Hematopoietic multipotent progenitor cell treated with erythropoietin and hydrocortisone succinate and interleukin-3 and kit ligand, for 17 days (in vitro differentiated cells): ENCODE data around the gene RAB42.
A peak's percentile ranks its signal among the peaks of the same experiment; 100 is the strongest.
"Not testable (repeated sequence)": the region's sequence is repeated elsewhere in the genome, so short reads cannot be mapped to it uniquely, and the experiment has no call there.

Experiments
- DNase-seq: peaks from one replicate; pipeline ENCODE4 v3.0.0-alpha.2; 2015; ENCODE audit warnings: low spot score

The RAB42 gene

GRCh38 chr1:28586585-28587391 is 5.3 kb upstream of the RAB42 start:
- DNase-seq: not testable (repeated sequence)

- no peak for DNase-seq
Observed at GRCh38 chr1:28592321-28593071, 431 bp downstream of the RAB42 start.

- DNase-seq: not testable (repeated sequence)
Observed at GRCh38 chr1:28593988-28594356, 1.9 kb downstream of the RAB42 start.

GRCh38 chr1:28594686-28595411 is 2.8 kb downstream of the RAB42 start:
- DNase-seq: not testable (repeated sequence)

GRCh38 chr1:28595412-28596191 is 3.5 kb downstream of the RAB42 start:
- DNase-seq: no peak

GRCh38 chr1:28596276-28596675 is 4.2 kb downstream of the RAB42 start:
- not testable (repeated sequence) for DNase-seq

GRCh38 chr1:28601696-28602095 is 9.6 kb downstream of the RAB42 start:
- DNase-seq: no peak

GRCh38 chr1:28602536-28603439 is 10.7 kb downstream of the RAB42 start:
- peak; percentile 75 for DNase-seq

GRCh38 chr1:28604411-28604810 is 12.3 kb downstream of the RAB42 start:
- DNase-seq: no peak

- DNase-seq: no peak
Observed at GRCh38 chr1:28604962-28605361, 12.9 kb downstream of the RAB42 start.

- DNase-seq: no peak
Observed at GRCh38 chr1:28606771-28607170, 14.7 kb downstream of the RAB42 start.

- no peak for DNase-seq
Observed at GRCh38 chr1:28613175-28613574, 21.1 kb downstream of the RAB42 start.

GRCh38 chr1:28631713-28632112 is 39.6 kb downstream of the RAB42 start:
- no peak for DNase-seq

GRCh38 chr1:28632560-28632959 is 40.5 kb downstream of the RAB42 start:
- no peak for DNase-seq

- peak; percentile 28 for DNase-seq
Observed at GRCh38 chr1:28640766-28641165, 48.7 kb downstream of the RAB42 start.

GRCh38 chr1:28642056-28642846 is 50.2 kb downstream of the RAB42 start:
- no peak for DNase-seq

GRCh38 chr1:28642847-28643635 is 51.0 kb downstream of the RAB42 start, which contains the start of gene TAF12:
TSS of gene TAF12 (minus strand) at chr1:28643067. CDS start at chr1:28622081, 20,986 bp downstream.
- peak; percentile 97 for DNase-seq

- DNase-seq: no peak
Observed at GRCh38 chr1:28644494-28644893, 52.4 kb downstream of the RAB42 start.
